ENCODE results near the gene PPARA.

PPARA gene

GRCh38 chr22:46226577-46226976 lies 76.3 kb downstream of the PPARA start:
- Histone ChIP-seq H3K36me3 (ENCODE audit: insufficient read depth, low read length) (no peaks in the 10 kb centered on the region), H3K9me3 (ENCODE audit: low read length) (no peaks in the 10 kb centered on the region), H4K20me1 (ENCODE audit: insufficient read depth, low read length) (no peaks in the 10 kb centered on the region), H3K79me2 (ENCODE audit: insufficient read depth, low read length) (no peaks in the 10 kb centered on the region), H3K9ac (ENCODE audit: low read length) (no peak overlapping the region), H3F3A (ENCODE audit: insufficient read depth, low read length) (no peaks in the 10 kb centered on the region), H3K27me3 (ENCODE audit: insufficient read depth, low read length) (no peaks in the 10 kb centered on the region), H3K9me2 (ENCODE audit: low read depth, low read length) (no peaks in the 10 kb centered on the region), H2AFZ (ENCODE audit: low read length) (no peak overlapping the region), H3K4me3 (ENCODE audit: low read depth, low read length, poor library complexity, severe bottlenecking) (no peak overlapping the region), H3K4me1 (ENCODE audit: insufficient read depth, low read length, severe bottlenecking) (no peaks in the 10 kb centered on the region), H3K27ac (ENCODE audit: low read depth, low read length, poor library complexity, severe bottlenecking) (no peak overlapping the region), H3K4me2 (ENCODE audit: low read length) (no peak overlapping the region)
- TF ChIP-seq EZH2 (IDR thresholded peaks at IDR 0.05; ENCODE audit: borderline replicate concordance, low read length) (no peak), CTCF (IDR thresholded peaks at IDR 0.05; ENCODE audit: low read length) (no peak)

GRCh38 chr22:46229701-46230100 lies 79.4 kb downstream of the PPARA start:
- Histone ChIP-seq H3K4me3 (ENCODE audit: low read depth, low read length, poor library complexity, severe bottlenecking) (no peak overlapping the region), H4K20me1 (ENCODE audit: insufficient read depth, low read length) (no peaks in the 10 kb centered on the region), H3K9me3 (ENCODE audit: low read length) (no peaks in the 10 kb centered on the region), H3K27ac (ENCODE audit: low read depth, low read length, poor library complexity, severe bottlenecking) (no peak overlapping the region), H3K27me3 (ENCODE audit: insufficient read depth, low read length) (no peaks in the 10 kb centered on the region), H3K9me2 (ENCODE audit: low read depth, low read length) (no peaks in the 10 kb centered on the region), H3K4me1 (ENCODE audit: insufficient read depth, low read length, severe bottlenecking) (no peaks in the 10 kb centered on the region), H3K79me2 (ENCODE audit: insufficient read depth, low read length) (no peaks in the 10 kb centered on the region), H3K4me2 (ENCODE audit: low read length) (no peak overlapping the region), H2AFZ (ENCODE audit: low read length) (no peak overlapping the region), H3K36me3 (ENCODE audit: insufficient read depth, low read length) (no peaks in the 10 kb centered on the region), H3F3A (ENCODE audit: insufficient read depth, low read length) (no peaks in the 10 kb centered on the region), H3K9ac (ENCODE audit: low read length) (no peak overlapping the region)
- TF ChIP-seq EZH2 (IDR thresholded peaks at IDR 0.05; ENCODE audit: borderline replicate concordance, low read length): no peak
- TF ChIP-seq CTCF (IDR thresholded peaks at IDR 0.05; ENCODE audit: low read length): no peak

- no peak overlapping the region for H3K9ac ChIP-seq (ENCODE audit: low read length)
- no peaks in the 10 kb centered on the region for H3K9me3 ChIP-seq (ENCODE audit: low read length)
- H3K36me3 ChIP-seq (ENCODE audit: insufficient read depth, low read length): no peaks in the 10 kb centered on the region
- H2AFZ ChIP-seq (ENCODE audit: low read length): no peak overlapping the region
- no peaks in the 10 kb centered on the region for H3F3A ChIP-seq (ENCODE audit: insufficient read depth, low read length)
- TF ChIP-seq EZH2 (IDR thresholded peaks at IDR 0.05; ENCODE audit: borderline replicate concordance, low read length) (no peak), CTCF (IDR thresholded peaks at IDR 0.05; ENCODE audit: low read length) (no peak)
- no peak overlapping the region for H3K27ac ChIP-seq (ENCODE audit: low read depth, low read length, poor library complexity, severe bottlenecking)
- no peaks in the 10 kb centered on the region for H3K27me3 ChIP-seq (ENCODE audit: insufficient read depth, low read length)
- no peaks in the 10 kb centered on the region for H3K4me1 ChIP-seq (ENCODE audit: insufficient read depth, low read length, severe bottlenecking)
- H3K79me2 ChIP-seq (ENCODE audit: insufficient read depth, low read length): no peaks in the 10 kb centered on the region
- H3K4me2 ChIP-seq (ENCODE audit: low read length): no peak overlapping the region
- no peak overlapping the region for H3K4me3 ChIP-seq (ENCODE audit: low read depth, low read length, poor library complexity, severe bottlenecking)
- H4K20me1 ChIP-seq (ENCODE audit: insufficient read depth, low read length): no peaks in the 10 kb centered on the region
- H3K9me2 ChIP-seq (ENCODE audit: low read depth, low read length): no peaks in the 10 kb centered on the region
Measured at GRCh38 chr22:46230262-46230901, 80.1 kb downstream of the PPARA start.

Data from OCI-LY1 (cell line).